BE2C (cell line): ENCODE measurements around the gene RESP18.
A peak's percentile ranks its signal among the peaks of the same experiment; 100 is the strongest.

ENCODE experiments used
- DNase-seq: peaks from one replicate; pipeline ENCODE4 v3.0.0-alpha.2; 2020
- H3K27me3 ChIP-seq: fragments of 250-450 bp; sonication (Bioruptor Pico); 2 replicates; pipeline ENCODE4 v1.5.1; 2020; ENCODE audit warnings: mild to moderate bottlenecking
- H3K36me3 ChIP-seq: fragments of 250-450 bp; sonication (Bioruptor Pico); 2 replicates; pipeline ENCODE4 v1.5.1; 2020; ENCODE audit warnings: mild to moderate bottlenecking
- H3K4me1 ChIP-seq: fragments of 250-450 bp; sonication (Bioruptor Pico); 2 replicates; pipeline ENCODE4 v1.5.1; 2020
- H3K4me3 ChIP-seq: 2 replicates; pipeline ENCODE4 v1.5.1; 2011; ENCODE audit warnings: low read depth, low read length
- H3K9me3 ChIP-seq: fragments of 250-450 bp; sonication (Bioruptor Pico); 2 replicates; pipeline ENCODE4 v1.5.1; 2020
- TF ChIP-seq, protein P1 (sequence below): IDR thresholded peaks from 2 replicates; pipeline ENCODE4 v1.5.1; 2012; ENCODE audit warnings: mild to moderate bottlenecking, low read depth, low read length

RESP18 gene

DNA sequence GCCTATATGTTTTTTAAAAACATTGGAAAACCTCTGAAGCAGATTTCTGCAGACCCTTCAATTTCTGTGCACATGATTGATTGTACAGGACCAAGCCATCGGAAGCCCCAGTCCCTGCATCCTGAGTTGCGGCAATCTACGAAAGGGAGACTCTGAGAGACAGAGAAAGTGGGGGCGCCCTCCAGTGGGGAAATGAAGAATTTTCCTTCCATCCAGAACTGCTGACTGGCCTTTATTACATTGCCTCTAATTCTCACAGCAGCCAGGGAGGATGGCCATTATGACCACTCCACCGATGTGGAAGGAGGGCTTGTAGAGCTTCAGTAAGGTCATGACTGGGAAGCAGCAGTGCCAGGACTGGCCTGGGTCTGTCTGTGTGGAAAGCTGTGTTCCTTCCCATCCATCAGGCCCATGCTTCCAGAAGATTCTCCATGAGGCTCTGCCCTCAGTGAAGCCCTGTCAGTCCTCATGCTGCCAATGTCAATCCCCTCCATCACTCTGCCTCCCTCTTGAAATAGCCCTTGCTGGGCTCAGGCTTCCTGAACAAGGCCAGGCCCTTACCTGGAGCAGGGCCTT lies 20.0 kb upstream of the RESP18 start:
- no peaks in the 10 kb centered on the region for H3K4me1 ChIP-seq
- H3K27me3 ChIP-seq = peaks cover 9% of the 10 kb centered on the region
- peak; percentile 84 for DNase-seq

DNA sequence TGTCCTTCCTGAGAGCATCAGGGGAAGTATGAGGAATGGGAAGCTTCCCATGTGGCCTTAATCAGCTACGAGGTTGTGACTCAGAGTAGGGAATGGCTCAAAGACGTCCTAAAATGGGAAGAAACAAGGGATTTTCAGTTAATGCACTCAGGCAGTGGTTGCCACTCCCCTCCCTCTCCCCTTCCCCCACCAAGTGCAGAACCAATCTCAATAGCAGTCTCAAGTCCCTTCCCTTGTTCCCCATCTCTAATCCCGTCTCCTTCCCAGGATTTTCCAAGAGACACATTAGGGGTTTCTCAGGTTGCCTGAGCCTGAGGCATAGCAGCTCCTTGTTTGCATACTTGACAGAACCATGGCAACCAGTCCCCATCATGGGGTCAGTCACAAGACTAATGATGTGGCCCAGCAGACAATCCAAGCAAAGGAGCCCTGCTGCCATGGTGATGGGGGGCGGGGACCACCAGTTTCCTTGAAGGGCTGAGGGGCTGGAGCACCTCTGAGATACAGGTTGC lies 18.2 kb upstream of the RESP18 start:
- H3K9me3 ChIP-seq = no peaks in the 10 kb centered on the region
- H3K27me3 ChIP-seq = no peaks in the 10 kb centered on the region
- no peaks in the 10 kb centered on the region for H3K4me1 ChIP-seq
- H3K36me3 ChIP-seq = no peaks in the 10 kb centered on the region
- no peak overlapping the region for H3K4me3 ChIP-seq
- no peak for DNase-seq
- TF ChIP-seq, protein P1, sequence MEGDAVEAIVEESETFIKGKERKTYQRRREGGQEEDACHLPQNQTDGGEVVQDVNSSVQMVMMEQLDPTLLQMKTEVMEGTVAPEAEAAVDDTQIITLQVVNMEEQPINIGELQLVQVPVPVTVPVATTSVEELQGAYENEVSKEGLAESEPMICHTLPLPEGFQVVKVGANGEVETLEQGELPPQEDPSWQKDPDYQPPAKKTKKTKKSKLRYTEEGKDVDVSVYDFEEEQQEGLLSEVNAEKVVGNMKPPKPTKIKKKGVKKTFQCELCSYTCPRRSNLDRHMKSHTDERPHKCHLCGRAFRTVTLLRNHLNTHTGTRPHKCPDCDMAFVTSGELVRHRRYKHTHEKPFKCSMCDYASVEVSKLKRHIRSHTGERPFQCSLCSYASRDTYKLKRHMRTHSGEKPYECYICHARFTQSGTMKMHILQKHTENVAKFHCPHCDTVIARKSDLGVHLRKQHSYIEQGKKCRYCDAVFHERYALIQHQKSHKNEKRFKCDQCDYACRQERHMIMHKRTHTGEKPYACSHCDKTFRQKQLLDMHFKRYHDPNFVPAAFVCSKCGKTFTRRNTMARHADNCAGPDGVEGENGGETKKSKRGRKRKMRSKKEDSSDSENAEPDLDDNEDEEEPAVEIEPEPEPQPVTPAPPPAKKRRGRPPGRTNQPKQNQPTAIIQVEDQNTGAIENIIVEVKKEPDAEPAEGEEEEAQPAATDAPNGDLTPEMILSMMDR = no peak

More for the DNA sequence above, 20.0 kb upstream of the RESP18 start:
- TF ChIP-seq, protein P1 = peak; percentile 84
- H3K4me3 ChIP-seq = no peak overlapping the region
- no peaks in the 10 kb centered on the region for H3K36me3 ChIP-seq
- no peaks in the 10 kb centered on the region for H3K9me3 ChIP-seq

DNA sequence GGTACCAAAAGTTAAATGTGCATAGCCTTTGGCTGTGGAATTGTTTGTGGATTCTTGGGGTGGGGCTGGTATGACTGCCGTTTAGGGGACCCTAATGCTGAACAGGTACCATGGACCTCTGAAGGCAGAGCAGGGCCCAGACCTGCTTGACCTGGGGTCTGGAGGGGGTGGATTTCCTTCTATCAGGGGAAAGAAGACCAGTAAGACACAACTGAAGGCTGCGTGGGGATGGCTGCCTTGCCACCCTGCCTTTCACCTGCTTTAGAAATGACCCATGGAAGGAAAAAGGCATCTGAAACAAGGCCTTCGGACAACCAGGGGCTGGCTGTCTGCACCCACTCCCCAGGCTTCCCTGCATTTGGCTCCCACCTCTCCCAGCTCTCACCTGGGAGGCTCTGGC lies 17.7 kb upstream of the RESP18 start:
- Histone ChIP-seq H3K36me3 (no peaks in the 10 kb centered on the region), H3K4me1 (no peaks in the 10 kb centered on the region; the same call in 1 of the 2 replicates), H3K27me3 (no peaks in the 10 kb centered on the region), H3K9me3 (no peaks in the 10 kb centered on the region), H3K4me3 (no peak overlapping the region)
- TF ChIP-seq, protein P1 = no peak
- DNase-seq = no peak

DNA sequence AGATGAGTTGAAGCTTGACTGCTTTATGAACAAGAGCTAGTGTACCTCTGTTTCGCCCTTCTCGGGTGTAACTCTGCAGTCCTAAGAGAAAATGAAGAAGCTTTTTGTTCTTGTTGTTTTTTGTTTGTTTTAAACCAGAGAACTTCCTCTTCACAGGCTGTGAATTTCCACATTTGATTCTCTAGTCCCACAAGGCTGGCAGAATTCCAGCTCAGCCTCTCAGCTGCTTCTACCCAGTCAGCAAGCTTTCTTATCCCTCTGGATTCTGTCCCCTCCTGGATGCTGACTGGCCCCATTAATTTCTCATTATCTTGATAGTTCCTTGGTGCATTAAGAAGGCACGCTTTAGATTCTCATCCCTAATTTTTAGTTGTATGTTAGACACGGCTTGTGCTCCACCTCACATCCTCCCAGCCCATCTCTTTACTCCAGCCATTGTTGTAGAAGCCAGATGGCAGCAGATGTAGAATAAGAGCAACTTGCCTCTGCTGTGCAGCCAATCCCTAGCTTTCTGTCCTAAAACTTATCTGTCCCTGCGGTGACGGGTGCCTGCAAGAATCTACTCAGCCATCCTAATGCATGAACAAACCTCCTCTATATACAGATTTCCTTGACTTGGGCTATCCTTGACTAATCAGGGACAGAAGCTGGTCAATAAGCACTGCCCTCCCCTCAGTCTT lies 12.3 kb upstream of the RESP18 start:
- H3K4me3 ChIP-seq = no peak overlapping the region
- TF ChIP-seq, protein P1 = peak; percentile 9
- DNase-seq = peak; percentile 58

DNA sequence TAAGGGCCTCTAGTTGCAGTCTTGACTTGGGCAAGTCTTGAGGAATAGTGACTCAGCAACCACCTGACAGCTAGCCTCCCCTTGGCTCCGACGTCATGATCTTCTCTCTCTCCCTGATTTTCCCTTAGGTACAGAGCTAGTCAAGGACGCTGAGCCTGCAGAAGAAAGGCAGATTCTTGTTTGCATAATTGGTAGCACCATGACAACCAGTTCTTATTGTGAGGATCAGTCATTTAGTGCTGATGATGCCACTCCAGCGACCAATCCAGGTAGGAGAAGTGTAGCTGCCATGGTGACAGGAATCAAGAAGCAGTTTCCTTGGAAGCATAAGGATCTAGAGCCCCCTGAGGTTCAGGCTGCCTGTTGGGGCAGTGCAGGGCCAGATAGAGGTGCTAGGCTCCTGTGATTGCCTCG lies 2.8 kb upstream of the RESP18 start:
- no peaks in the 10 kb centered on the region for H3K9me3 ChIP-seq
- DNase-seq = no peak
- TF ChIP-seq, protein P1 = no peak
- no peaks in the 10 kb centered on the region for H3K36me3 ChIP-seq
- no peak overlapping the region for H3K4me3 ChIP-seq
- no peaks in the 10 kb centered on the region for H3K27me3 ChIP-seq
- H3K4me1 ChIP-seq = no peaks in the 10 kb centered on the region

More for the DNA sequence above, 12.3 kb upstream of the RESP18 start:
- H3K27me3 ChIP-seq = no peaks in the 10 kb centered on the region
- no peaks in the 10 kb centered on the region for H3K36me3 ChIP-seq
- H3K9me3 ChIP-seq = no peaks in the 10 kb centered on the region
- H3K4me1 ChIP-seq = peaks cover 6% of the 10 kb centered on the region

DNA sequence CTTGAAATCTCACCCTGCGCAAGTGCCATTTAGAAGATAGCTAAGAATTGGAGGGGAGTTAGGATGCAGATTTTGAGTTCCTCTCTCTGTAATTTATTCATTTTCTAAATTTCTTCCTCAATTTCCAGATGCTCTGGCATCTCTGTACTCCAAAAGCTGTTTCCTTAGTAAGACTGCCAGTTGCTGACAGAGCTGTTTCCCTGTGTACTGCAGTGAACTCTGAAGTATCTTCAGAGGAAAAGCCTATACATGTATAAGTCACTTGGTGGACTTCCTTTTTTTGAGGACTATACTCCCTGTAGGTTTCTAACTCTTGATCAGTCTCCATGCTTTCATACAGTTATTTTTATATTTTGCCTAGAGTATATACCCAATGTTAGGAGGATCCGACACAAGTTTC lies 1.5 kb upstream of the RESP18 start:
- no peak overlapping the region for H3K4me3 ChIP-seq
- H3K27me3 ChIP-seq = no peaks in the 10 kb centered on the region
- H3K36me3 ChIP-seq = no peaks in the 10 kb centered on the region
- H3K4me1 ChIP-seq = no peaks in the 10 kb centered on the region
- TF ChIP-seq, protein P1 = no peak
- H3K9me3 ChIP-seq = no peaks in the 10 kb centered on the region
- no peak for DNase-seq
